Measurements from ENCODE around the gene RPL37. TPM values are rescaled to one million over a fixed set of nuclear protein-coding genes. Genes with fewer than 3 reads are reported as not detected.
"Not testable (repeated sequence)": the region's sequence is repeated elsewhere in the genome, so short reads cannot be mapped to it uniquely, and the experiment has no call there.

The RPL37 gene
- 1,931 TPM for polyA plus RNA-seq (2013, experiment 1 of 4)
- 2,343 TPM for polyA plus RNA-seq (2013, experiment 2 of 4)
- polyA plus RNA-seq (2013, experiment 3 of 4) = 3,155 TPM
- 3,307 TPM for polyA plus RNA-seq (2013, experiment 4 of 4)

GRCh38 chr5:40834849-40835787, at the start of gene RPL37:
Gene RPL37, minus strand, starts transcription at chr5:40835222. Its CDS starts 37 bp downstream, at chr5:40835185.
- Histone ChIP-seq H3K27ac (ENCODE audit: insufficient read depth, low read depth, low read length, poor library complexity, severe bottlenecking) (peak within 1 kb of the TSS; percentile 92), H3K36me3 (ENCODE audit: control insufficient read depth, insufficient read depth, low read length) (peaks cover 26% of the 10 kb centered on the region)
- WGBS, 2 experiments = 2 to 3% methylated on average over 61 of the region's 61 CpGs

DNA sequence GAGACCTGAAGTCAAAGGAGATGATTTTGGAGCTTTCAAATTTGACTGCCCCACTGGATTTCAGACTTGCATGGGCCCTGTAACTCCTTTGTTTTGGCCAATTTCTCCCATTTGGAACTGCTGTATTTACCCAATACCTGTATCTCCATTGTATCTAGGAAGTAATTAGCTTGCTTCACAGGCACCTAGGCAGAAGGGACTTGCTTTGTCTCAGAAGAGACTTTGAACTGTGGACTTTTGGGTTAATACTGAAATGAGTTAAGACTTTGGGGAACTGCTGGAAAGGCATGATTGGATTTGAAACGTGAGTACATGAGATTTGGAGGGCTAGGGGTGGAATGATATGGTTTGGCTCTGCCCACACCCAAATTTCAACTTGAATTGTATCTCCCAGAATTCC, 48.0 kb upstream of the RPL37 start:
- H3K36me3 ChIP-seq (ENCODE audit: control insufficient read depth, insufficient read depth, low read length); H3K4me1 ChIP-seq (ENCODE audit: control insufficient read depth, insufficient read depth, low read length); H3K27me3 ChIP-seq (ENCODE audit: control insufficient read depth, insufficient read depth, low read length, poor library complexity, severe bottlenecking); H3K27ac ChIP-seq (ENCODE audit: insufficient read depth, low read depth, low read length, poor library complexity, severe bottlenecking); H3K4me3 ChIP-seq (ENCODE audit: insufficient read depth, low read depth, low read length); H3K9me3 ChIP-seq (ENCODE audit: control insufficient read depth, low read length): not testable (repeated sequence)
- WGBS, 2 experiments = 70 to 81% methylated on average over 1 of the region's 1 CpG

More at GRCh38 chr5:40834849-40835787, at the start of gene RPL37:
- Histone ChIP-seq H3K27me3 (ENCODE audit: control insufficient read depth, insufficient read depth, low read length, poor library complexity, severe bottlenecking) (no peaks in the 10 kb centered on the region), H3K4me3 (ENCODE audit: insufficient read depth, low read depth, low read length) (peak within 1 kb of the TSS; percentile 94), H3K4me1 (ENCODE audit: control insufficient read depth, insufficient read depth, low read length) (peaks cover 3% of the 10 kb centered on the region), H3K9me3 (ENCODE audit: control insufficient read depth, low read length) (no peaks in the 10 kb centered on the region)

DNA sequence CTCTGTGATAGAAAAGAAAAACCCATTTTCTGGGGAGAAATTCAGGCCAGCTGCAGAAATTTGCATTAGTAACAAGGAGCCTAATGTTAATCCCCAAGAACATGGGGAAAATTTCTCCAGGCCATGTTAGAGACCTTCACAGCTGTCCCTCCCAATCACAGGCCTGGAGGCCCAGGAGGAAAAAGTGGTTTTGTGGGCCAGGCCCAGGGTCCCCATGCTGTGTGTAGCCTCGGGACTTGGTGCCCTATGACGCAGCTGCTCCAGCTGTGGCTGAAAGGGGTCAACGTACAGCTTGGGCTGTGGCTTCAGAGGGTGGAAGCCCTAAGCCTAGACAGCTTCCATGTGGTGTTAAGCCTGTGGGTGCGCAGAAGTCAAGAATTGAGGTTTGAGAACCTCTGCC, 47.3 kb upstream of the RPL37 start:
- Histone ChIP-seq H3K27ac (ENCODE audit: insufficient read depth, low read depth, low read length, poor library complexity, severe bottlenecking) (no peak overlapping the region), H3K4me3 (ENCODE audit: insufficient read depth, low read depth, low read length) (no peak overlapping the region), H3K4me1 (ENCODE audit: control insufficient read depth, insufficient read depth, low read length) (no peaks in the 10 kb centered on the region), H3K27me3 (ENCODE audit: control insufficient read depth, insufficient read depth, low read length, poor library complexity, severe bottlenecking) (no peaks in the 10 kb centered on the region), H3K9me3 (ENCODE audit: control insufficient read depth, low read length) (no peaks in the 10 kb centered on the region), H3K36me3 (ENCODE audit: control insufficient read depth, insufficient read depth, low read length) (no peaks in the 10 kb centered on the region)
- WGBS, 2 experiments = 91 to 95% methylated on average over 4 of the region's 4 CpGs

DNA sequence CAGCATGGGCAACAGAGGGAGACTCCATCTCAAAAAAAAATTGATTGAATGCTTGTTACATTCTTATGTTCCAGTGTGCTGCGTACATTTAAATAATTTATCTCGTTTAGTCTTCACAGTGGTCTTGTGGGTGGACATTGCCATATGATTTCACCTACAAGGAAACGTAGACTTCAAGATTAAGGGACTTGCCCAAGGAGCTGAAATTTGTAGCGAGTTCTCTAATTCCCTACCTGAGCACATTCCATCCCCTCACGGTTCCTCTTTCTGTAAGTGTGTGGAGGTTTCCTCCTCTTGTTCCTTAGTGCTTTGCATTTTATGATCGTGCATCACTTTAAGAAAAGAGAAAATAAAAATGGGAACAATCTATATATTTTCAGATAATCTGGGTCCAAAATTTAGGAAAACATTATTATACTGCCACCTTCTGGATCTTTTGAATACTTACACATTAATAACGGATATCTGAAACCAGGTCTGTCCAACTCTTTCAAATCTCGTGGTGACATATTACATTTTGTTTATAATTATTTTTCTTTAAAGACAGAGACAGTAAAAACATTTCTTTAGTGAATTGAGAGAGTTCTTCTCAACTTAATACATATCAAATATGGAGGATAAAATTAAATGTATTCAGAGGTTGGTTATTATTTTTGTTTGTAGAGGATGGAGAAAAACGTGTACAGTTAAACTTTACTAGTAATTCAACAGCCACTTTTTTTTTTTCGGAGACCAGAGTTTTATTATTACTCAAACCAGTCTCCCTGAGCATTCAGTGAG, 44.3 kb upstream of the RPL37 start:
- 62 to 77% methylated on average over 4 to 8 of the region's 10 CpGs for WGBS, 2 experiments
- H3K9me3 ChIP-seq (ENCODE audit: control insufficient read depth, low read length) = no peaks in the 10 kb centered on the region
- no peaks in the 10 kb centered on the region for H3K27me3 ChIP-seq (ENCODE audit: control insufficient read depth, insufficient read depth, low read length, poor library complexity, severe bottlenecking)
- no peaks in the 10 kb centered on the region for H3K4me1 ChIP-seq (ENCODE audit: control insufficient read depth, insufficient read depth, low read length)
- no peak overlapping the region for H3K4me3 ChIP-seq (ENCODE audit: insufficient read depth, low read depth, low read length)
- no peaks in the 10 kb centered on the region for H3K36me3 ChIP-seq (ENCODE audit: control insufficient read depth, insufficient read depth, low read length)
- no peak overlapping the region for H3K27ac ChIP-seq (ENCODE audit: insufficient read depth, low read depth, low read length, poor library complexity, severe bottlenecking)

GRCh38 chr5:40877371-40877988, 42.5 kb upstream of the RPL37 start:
- H3K27me3 ChIP-seq (ENCODE audit: control insufficient read depth, insufficient read depth, low read length, poor library complexity, severe bottlenecking) = no peaks in the 10 kb centered on the region
- no peaks in the 10 kb centered on the region for H3K36me3 ChIP-seq (ENCODE audit: control insufficient read depth, insufficient read depth, low read length)
- no peaks in the 10 kb centered on the region for H3K9me3 ChIP-seq (ENCODE audit: control insufficient read depth, low read length)
- H3K4me1 ChIP-seq (ENCODE audit: control insufficient read depth, insufficient read depth, low read length) = no peaks in the 10 kb centered on the region
- no peak overlapping the region for H3K4me3 ChIP-seq (ENCODE audit: insufficient read depth, low read depth, low read length)
- WGBS, 2 experiments = 92 to 94% methylated on average over 6 of the region's 6 CpGs
- no peak overlapping the region for H3K27ac ChIP-seq (ENCODE audit: insufficient read depth, low read depth, low read length, poor library complexity, severe bottlenecking)

DNA sequence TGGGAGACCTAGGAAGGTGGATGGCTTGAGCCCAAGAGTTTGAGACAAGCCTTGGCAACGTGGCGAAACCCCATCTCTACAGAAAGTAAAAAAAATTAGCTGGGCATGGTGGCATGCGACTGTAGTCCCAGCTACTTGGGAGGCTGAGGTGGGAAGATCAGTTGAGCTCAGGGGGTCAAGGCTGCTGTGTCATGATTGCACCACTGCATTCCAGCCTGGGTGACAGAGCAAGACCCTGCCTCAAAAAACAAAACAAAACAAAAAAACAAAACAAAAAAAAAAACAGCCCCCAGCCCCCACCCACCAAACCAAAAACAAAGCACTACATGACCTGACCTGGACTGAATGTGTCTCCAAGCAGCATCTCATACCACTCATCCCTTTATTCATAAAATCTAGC, 40.9 kb upstream of the RPL37 start:
- Histone ChIP-seq H3K4me1 (ENCODE audit: control insufficient read depth, insufficient read depth, low read length) (no peaks in the 10 kb centered on the region), H3K36me3 (ENCODE audit: control insufficient read depth, insufficient read depth, low read length) (no peaks in the 10 kb centered on the region), H3K27ac (ENCODE audit: insufficient read depth, low read depth, low read length, poor library complexity, severe bottlenecking) (no peak overlapping the region), H3K27me3 (ENCODE audit: control insufficient read depth, insufficient read depth, low read length, poor library complexity, severe bottlenecking) (no peaks in the 10 kb centered on the region), H3K9me3 (ENCODE audit: control insufficient read depth, low read length) (no peaks in the 10 kb centered on the region), H3K4me3 (ENCODE audit: insufficient read depth, low read depth, low read length) (no peak overlapping the region)
- WGBS, 2 experiments = 87 to 94% methylated on average over 3 of the region's 3 CpGs

- WGBS, 2 experiments = 91 to 92% methylated on average over 3 of the region's 3 CpGs
- no peak overlapping the region for H3K4me3 ChIP-seq (ENCODE audit: insufficient read depth, low read depth, low read length)
- H3K36me3 ChIP-seq (ENCODE audit: control insufficient read depth, insufficient read depth, low read length) = no peaks in the 10 kb centered on the region
- no peak overlapping the region for H3K27ac ChIP-seq (ENCODE audit: insufficient read depth, low read depth, low read length, poor library complexity, severe bottlenecking)
- H3K9me3 ChIP-seq (ENCODE audit: control insufficient read depth, low read length) = no peaks in the 10 kb centered on the region
- H3K4me1 ChIP-seq (ENCODE audit: control insufficient read depth, insufficient read depth, low read length) = no peaks in the 10 kb centered on the region
- no peaks in the 10 kb centered on the region for H3K27me3 ChIP-seq (ENCODE audit: control insufficient read depth, insufficient read depth, low read length, poor library complexity, severe bottlenecking)
Measured at GRCh38 chr5:40873286-40873880, 38.4 kb upstream of the RPL37 start.

GRCh38 chr5:40872253-40872652, 37.2 kb upstream of the RPL37 start:
- not testable (repeated sequence) for H3K36me3 ChIP-seq (ENCODE audit: control insufficient read depth, insufficient read depth, low read length); H3K4me3 ChIP-seq (ENCODE audit: insufficient read depth, low read depth, low read length); H3K27me3 ChIP-seq (ENCODE audit: control insufficient read depth, insufficient read depth, low read length, poor library complexity, severe bottlenecking); H3K9me3 ChIP-seq (ENCODE audit: control insufficient read depth, low read length); H3K27ac ChIP-seq (ENCODE audit: insufficient read depth, low read depth, low read length, poor library complexity, severe bottlenecking); H3K4me1 ChIP-seq (ENCODE audit: control insufficient read depth, insufficient read depth, low read length)
- 91 to 95% methylated on average over 7 to 8 of the region's 8 CpGs for WGBS, 2 experiments

DNA sequence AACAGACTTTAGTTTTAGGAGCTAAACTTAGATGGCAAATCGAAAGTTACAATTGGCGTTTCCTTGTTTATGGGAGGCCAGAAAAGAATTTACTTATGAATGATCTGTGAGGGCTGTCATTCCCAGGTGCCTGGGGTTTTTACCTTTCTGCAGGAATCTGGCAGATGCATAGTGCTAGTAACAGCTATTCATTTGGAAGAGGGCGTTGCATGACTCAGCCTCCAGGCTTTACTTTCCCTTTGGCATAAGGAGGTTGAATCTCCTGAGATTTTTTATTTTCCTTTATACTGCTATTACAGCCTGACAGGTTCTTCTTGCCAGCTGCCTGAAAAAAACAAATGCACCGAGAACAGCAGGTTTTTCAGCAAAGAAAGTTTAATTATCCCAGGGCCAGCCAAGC, 36.2 kb upstream of the RPL37 start:
- H3K9me3 ChIP-seq (ENCODE audit: control insufficient read depth, low read length) = no peaks in the 10 kb centered on the region
- no peak overlapping the region for H3K4me3 ChIP-seq (ENCODE audit: insufficient read depth, low read depth, low read length)

More for the DNA sequence above, 36.2 kb upstream of the RPL37 start:
- Histone ChIP-seq H3K4me1 (ENCODE audit: control insufficient read depth, insufficient read depth, low read length) (no peaks in the 10 kb centered on the region), H3K27me3 (ENCODE audit: control insufficient read depth, insufficient read depth, low read length, poor library complexity, severe bottlenecking) (no peaks in the 10 kb centered on the region), H3K36me3 (ENCODE audit: control insufficient read depth, insufficient read depth, low read length) (no peaks in the 10 kb centered on the region), H3K27ac (ENCODE audit: insufficient read depth, low read depth, low read length, poor library complexity, severe bottlenecking) (no peak overlapping the region)
- WGBS, 2 experiments = 66 to 82% methylated on average over 3 to 4 of the region's 4 CpGs
